H9 (cell line): ENCODE data around the gene NEDD4L. TPM values are rescaled to one million over a fixed set of nuclear protein-coding genes. Genes with fewer than 3 reads are reported as not detected.

Source experiments
- DNase-seq: peaks from one replicate; pipeline ENCODE4 v3.0.0-alpha.2; 2017
- H2AFZ ChIP-seq: one replicate; pipeline ENCODE4 v1.6.1; 2013; ENCODE audit warnings: mild to moderate bottlenecking, low read length, control low read depth, moderate library complexity
- H2AK5ac ChIP-seq: 2 replicates; pipeline ENCODE4 v1.6.1; 2013; ENCODE audit warnings: low read length, control low read depth, mixed read lengths; ENCODE audit not compliant: insufficient read length
- H2BK120ac ChIP-seq: one replicate; pipeline ENCODE4 v1.6.1; 2013; ENCODE audit warnings: low read depth, mild to moderate bottlenecking, low read length, control low read depth, inconsistent platforms; ENCODE audit not compliant: poor library complexity, severe bottlenecking
- H2BK12ac ChIP-seq: 2 replicates; pipeline ENCODE4 v1.6.1; 2013; ENCODE audit warnings: low read length, control low read depth, mixed read lengths, low read depth; ENCODE audit not compliant: insufficient read length
- H2BK15ac ChIP-seq: 2 replicates; pipeline ENCODE4 v1.6.1; 2013; ENCODE audit warnings: low read depth, low read length, control low read depth
- H2BK20ac ChIP-seq: one replicate; pipeline ENCODE4 v1.6.1; 2013; ENCODE audit warnings: low read depth, mild to moderate bottlenecking, low read length, control low read depth, inconsistent platforms; ENCODE audit not compliant: poor library complexity, severe bottlenecking
- H2BK5ac ChIP-seq: 2 replicates; pipeline ENCODE4 v1.6.1; 2013; ENCODE audit warnings: low read length, control low read depth, mixed read lengths; ENCODE audit not compliant: insufficient read length
- H3K14ac ChIP-seq: 2 replicates; pipeline ENCODE4 v1.6.1; 2013; ENCODE audit warnings: low read length, control low read depth; ENCODE audit not compliant: insufficient read depth
- H3K18ac ChIP-seq: 2 replicates; pipeline ENCODE4 v1.6.1; 2013; ENCODE audit warnings: low read depth, mild to moderate bottlenecking, mixed read lengths, low read length, control low read depth; ENCODE audit not compliant: insufficient read length
- H3K23ac ChIP-seq: 2 replicates; pipeline ENCODE4 v1.6.1; 2013; ENCODE audit warnings: low read length, control low read depth, mixed read lengths, low read depth; ENCODE audit not compliant: insufficient read length
- H3K23me2 ChIP-seq: 2 replicates; pipeline ENCODE4 v1.6.1; 2013; ENCODE audit warnings: low read depth, mild to moderate bottlenecking, mixed read lengths, low read length, control low read depth; ENCODE audit not compliant: insufficient read length, poor library complexity, severe bottlenecking
- H3K27ac ChIP-seq: 2 replicates; pipeline ENCODE4 v1.5.1; 2013; ENCODE audit warnings: low read length, control low read depth, mixed read lengths, low read depth; ENCODE audit not compliant: insufficient read length
- H3K27me3 ChIP-seq: 2 replicates; pipeline ENCODE4 v1.6.1; 2013; ENCODE audit warnings: low read length, control low read depth, inconsistent platforms; ENCODE audit not compliant: insufficient read depth
- H3K4ac ChIP-seq: 2 replicates; pipeline ENCODE4 v1.6.1; 2013; ENCODE audit warnings: low read depth, mild to moderate bottlenecking, control low read depth, inconsistent platforms, low read length, moderate library complexity
- H3K4me1 ChIP-seq: 2 replicates; pipeline ENCODE4 v1.6.1; 2013; ENCODE audit warnings: low read length, control low read depth, inconsistent platforms; ENCODE audit not compliant: insufficient read depth
- H3K4me2 ChIP-seq: 2 replicates; pipeline ENCODE4 v1.6.1; 2013; ENCODE audit warnings: low read length, control low read depth, mixed read lengths; ENCODE audit not compliant: insufficient read length, insufficient read depth
- H3K56ac ChIP-seq: 2 replicates; pipeline ENCODE4 v1.6.1; 2013; ENCODE audit warnings: low read depth, mild to moderate bottlenecking, mixed read lengths, low read length, control low read depth; ENCODE audit not compliant: insufficient read length
- H3K79me1 ChIP-seq: 2 replicates; pipeline ENCODE4 v1.6.1; 2013; ENCODE audit warnings: low read depth, mild to moderate bottlenecking, moderate library complexity, low read length, control low read depth, inconsistent platforms; ENCODE audit not compliant: insufficient read depth, poor library complexity, severe bottlenecking
- H3K79me2 ChIP-seq: 2 replicates; pipeline ENCODE4 v1.6.1; 2013; ENCODE audit warnings: low read length, control low read depth, inconsistent platforms; ENCODE audit not compliant: insufficient read depth
- H3K9ac ChIP-seq: 2 replicates; pipeline ENCODE4 v1.6.1; 2013; ENCODE audit warnings: low read length, control low read depth, mixed read lengths; ENCODE audit not compliant: insufficient read length; ENCODE audit errors: extremely low read depth
- H3K9me3 ChIP-seq: one replicate; pipeline ENCODE4 v1.6.1; 2013; ENCODE audit warnings: low read depth, low read length, inconsistent platforms; ENCODE audit not compliant: control insufficient read depth
- H3T11ph ChIP-seq: one replicate; pipeline ENCODE4 v1.6.1; 2013; ENCODE audit warnings: mild to moderate bottlenecking, low read length, control low read depth, inconsistent platforms
- H4K20me1 ChIP-seq: one replicate; pipeline ENCODE4 v1.6.1; 2013; ENCODE audit not compliant: control insufficient read depth, insufficient read length, insufficient read depth
- H4K5ac ChIP-seq: 2 replicates; pipeline ENCODE4 v1.6.1; 2013; ENCODE audit warnings: low read depth, mild to moderate bottlenecking, mixed read lengths, low read length, control low read depth; ENCODE audit not compliant: insufficient read length
- H4K8ac ChIP-seq: replicated peaks from 2 replicates; pipeline ENCODE4 v1.6.1; 2013; ENCODE audit warnings: low read length, control low read depth, mixed read lengths, low read depth; ENCODE audit not compliant: insufficient read length
- H4K91ac ChIP-seq: 2 replicates; pipeline ENCODE4 v1.6.1; 2013; ENCODE audit warnings: low read depth, mild to moderate bottlenecking, moderate library complexity, mixed read lengths, low read length, control low read depth; ENCODE audit not compliant: insufficient read length
- H3K27ac Mint-ChIP-seq, 3 experiments: 2 replicates in 2 of 3; 3 replicates in 1 of 3; pipeline ENCODE4 v1.8.0; 2020 to 2021; ENCODE audit warnings: mixed read lengths in 3 of 3, mild to moderate bottlenecking in 1 of 3, moderate library complexity in 1 of 3
- H3K27me3 Mint-ChIP-seq: 2 replicates; pipeline ENCODE4 v1.8.0; 2021; ENCODE audit warnings: low read depth, mild to moderate bottlenecking, moderate library complexity, mixed read lengths
- H3K36me3 Mint-ChIP-seq, 3 experiments: 2 replicates in 2 of 3; 3 replicates in 1 of 3; pipeline ENCODE4 v1.8.0; 2020 to 2021; ENCODE audit warnings: low read depth in 3 of 3, mixed read lengths in 3 of 3; ENCODE audit not compliant: insufficient read depth in 1 of 3
- H3K4me1 Mint-ChIP-seq, 2 experiments: 2 replicates each; pipeline ENCODE4 v1.8.0; 2020; ENCODE audit warnings: mixed read lengths in 2 of 2
- H3K4me3 Mint-ChIP-seq, 2 experiments: 2 replicates in 1 of 2; 3 replicates in 1 of 2; pipeline ENCODE4 v1.8.0; 2020 to 2021; ENCODE audit warnings: mild to moderate bottlenecking in 2 of 2, mixed read lengths in 2 of 2, moderate library complexity in 1 of 2
- H3K9me3 Mint-ChIP-seq, 2 experiments: 2 replicates in 1 of 2; 3 replicates in 1 of 2; pipeline ENCODE4 v1.8.0; 2020; ENCODE audit warnings: mild to moderate bottlenecking in 2 of 2, mixed read lengths in 2 of 2, moderate library complexity in 1 of 2
- WGBS: extraction: QIAGEN DNeasy Blood & Tissue Kit; methylation state at CpG from one replicate; pipeline ENCODE4 v1.1.7; 2013; ENCODE audit warnings: missing lambda C conversion rate, low lambda C conversion rate, mixed read lengths; ENCODE audit not compliant: insufficient read length; ENCODE audit errors: extremely low coverage; 5-methylcytosine and 5-hydroxymethylcytosine counted together
- total RNA-seq: library from RNA; stranded (reverse); gene quantifications from 2 replicates; pipeline ENCODE4 v1.2.1, GENCODE V29; 2021
- TF ChIP-seq, protein P1 (sequence below): fragments of 200-600 bp; sonication (generic); conservative IDR thresholded peaks from 3 replicates; pipeline ENCODE4 v1.8.0; 2021; ENCODE audit warnings: antibody characterized with exemption, mild to moderate bottlenecking

The NEDD4L gene
- total RNA-seq, 1 experiment from 2014 or later = 76.3 TPM

DNA sequence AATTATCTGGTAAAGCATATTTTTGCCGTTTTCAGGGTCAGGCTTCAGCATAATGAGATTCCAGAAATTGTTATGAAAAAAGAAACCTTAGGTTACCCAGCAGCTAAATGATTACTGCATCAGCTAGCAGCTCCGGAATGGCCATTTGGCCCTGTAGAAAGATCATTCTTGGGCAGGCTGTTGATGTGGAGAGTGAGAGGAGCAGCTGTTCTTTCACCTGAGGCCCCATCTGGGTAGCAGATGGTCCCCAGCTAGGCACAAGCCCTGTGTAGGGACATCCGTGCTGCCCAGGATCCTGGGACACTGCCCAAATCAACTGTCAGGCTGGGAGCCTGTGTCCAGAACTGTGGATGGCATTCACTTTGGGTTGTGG lies 61.8 kb downstream of the NEDD4L start:
- H3T11ph ChIP-seq = no peak overlapping the region
- no peaks in the 10 kb centered on the region for H4K20me1 ChIP-seq
- Mint-ChIP-seq H3K4me1 (peaks cover 64 to 69% of the 10 kb centered on the region in 2 experiments), H3K27me3 (no peaks in the 10 kb centered on the region), H3K9me3 (no peaks in the 10 kb centered on the region), H3K36me3 (peaks cover 0 to 12% (median 6%) of the 10 kb centered on the region in 3 experiments; a peak in 2 of 7 replicates), H3K27ac (no peak overlapping the region), H3K4me3 (no peak overlapping the region)
- peaks cover 13% of the 10 kb centered on the region; the same call in 1 of the 2 replicates for H3K4me1 ChIP-seq
- H2BK15ac ChIP-seq = no peak overlapping the region
- H3K27me3 ChIP-seq = no peaks in the 10 kb centered on the region
- no peak overlapping the region for H2AK5ac ChIP-seq
- no peaks in the 10 kb centered on the region; the same call in 1 of the 2 replicates for H3K79me2 ChIP-seq
- no peak for DNase-seq
- no peak overlapping the region for H4K5ac ChIP-seq
- H3K9ac ChIP-seq = no peak overlapping the region
- H3K9me3 ChIP-seq = no peaks in the 10 kb centered on the region
- no peak overlapping the region for H2AFZ ChIP-seq
- no peak overlapping the region for H3K27ac ChIP-seq
- WGBS = no CpG with 5 or more reads among the region's 3 CpGs
- no peak overlapping the region for H2BK5ac ChIP-seq
- no peaks in the 10 kb centered on the region for H3K23me2 ChIP-seq
- TF ChIP-seq, protein P1, sequence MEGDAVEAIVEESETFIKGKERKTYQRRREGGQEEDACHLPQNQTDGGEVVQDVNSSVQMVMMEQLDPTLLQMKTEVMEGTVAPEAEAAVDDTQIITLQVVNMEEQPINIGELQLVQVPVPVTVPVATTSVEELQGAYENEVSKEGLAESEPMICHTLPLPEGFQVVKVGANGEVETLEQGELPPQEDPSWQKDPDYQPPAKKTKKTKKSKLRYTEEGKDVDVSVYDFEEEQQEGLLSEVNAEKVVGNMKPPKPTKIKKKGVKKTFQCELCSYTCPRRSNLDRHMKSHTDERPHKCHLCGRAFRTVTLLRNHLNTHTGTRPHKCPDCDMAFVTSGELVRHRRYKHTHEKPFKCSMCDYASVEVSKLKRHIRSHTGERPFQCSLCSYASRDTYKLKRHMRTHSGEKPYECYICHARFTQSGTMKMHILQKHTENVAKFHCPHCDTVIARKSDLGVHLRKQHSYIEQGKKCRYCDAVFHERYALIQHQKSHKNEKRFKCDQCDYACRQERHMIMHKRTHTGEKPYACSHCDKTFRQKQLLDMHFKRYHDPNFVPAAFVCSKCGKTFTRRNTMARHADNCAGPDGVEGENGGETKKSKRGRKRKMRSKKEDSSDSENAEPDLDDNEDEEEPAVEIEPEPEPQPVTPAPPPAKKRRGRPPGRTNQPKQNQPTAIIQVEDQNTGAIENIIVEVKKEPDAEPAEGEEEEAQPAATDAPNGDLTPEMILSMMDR = no peak
- H2BK120ac ChIP-seq = no peak overlapping the region
- no peak overlapping the region for H3K23ac ChIP-seq
- H2BK12ac ChIP-seq = no peak overlapping the region
- no peak overlapping the region for H3K4me2 ChIP-seq
- H4K8ac ChIP-seq = no peak overlapping the region
- no peak overlapping the region for H3K14ac ChIP-seq
- no peak overlapping the region for H3K56ac ChIP-seq
- H4K91ac ChIP-seq = no peak overlapping the region
- no peak overlapping the region for H3K18ac ChIP-seq
- no peak overlapping the region for H3K4ac ChIP-seq
- H3K79me1 ChIP-seq = no peaks in the 10 kb centered on the region
- H2BK20ac ChIP-seq = no peak overlapping the region
